ENCODE data around the gene PLXNA4.

- TF ChIP-seq CTCF (IDR thresholded peaks at IDR 0.05; ENCODE audit: low read depth, low read length, poor library complexity, severe bottlenecking) (no peak), EZH2phosphoT487 (IDR thresholded peaks at IDR 0.05; ENCODE audit: borderline replicate concordance, low read length) (no peak)
Observed at GRCh38 chr7:132397070-132397469, 179.2 kb downstream of the PLXNA4 start.

Data from DOHH2 (cell line).